Fibroblast of lung (primary cell): ENCODE measurements around the gene IWS1.

Source experiments
- CTCF ChIP-seq, 2 donors: IDR thresholded peaks in 1 of 2; conservative IDR thresholded peaks in 1 of 2; 1 replicate in 1 of 2; 2 replicates in 1 of 2; pipeline ENCODE4 v1.5.1; 2011 to 2012; ENCODE audit warnings: low read length in 2 of 2, control low read depth in 1 of 2, inconsistent platforms in 1 of 2, low read depth in 1 of 2, mild to moderate bottlenecking in 1 of 2
- EZH2 ChIP-seq: IDR thresholded peaks from 2 replicates; pipeline ENCODE4 v1.5.1; 2012; ENCODE audit warnings: low read length, control low read depth, mild to moderate bottlenecking; ENCODE audit errors: missing control alignments

GRCh38 chr2:127449898-127450297 lies 76.4 kb downstream of the IWS1 start:
- TF ChIP-seq CTCF (conservative IDR thresholded peaks at IDR 0.05 in 1 of 2, IDR thresholded peaks at IDR 0.05 in 1 of 2; ENCODE audit: low read depth in 1 of 2, low read length in 2 of 2) = no peak
- no peak for TF ChIP-seq EZH2
